ENCODE data around the gene DHX36.
A peak's percentile ranks its signal among the peaks of the same experiment; 100 is the strongest.

The DHX36 gene

DNA sequence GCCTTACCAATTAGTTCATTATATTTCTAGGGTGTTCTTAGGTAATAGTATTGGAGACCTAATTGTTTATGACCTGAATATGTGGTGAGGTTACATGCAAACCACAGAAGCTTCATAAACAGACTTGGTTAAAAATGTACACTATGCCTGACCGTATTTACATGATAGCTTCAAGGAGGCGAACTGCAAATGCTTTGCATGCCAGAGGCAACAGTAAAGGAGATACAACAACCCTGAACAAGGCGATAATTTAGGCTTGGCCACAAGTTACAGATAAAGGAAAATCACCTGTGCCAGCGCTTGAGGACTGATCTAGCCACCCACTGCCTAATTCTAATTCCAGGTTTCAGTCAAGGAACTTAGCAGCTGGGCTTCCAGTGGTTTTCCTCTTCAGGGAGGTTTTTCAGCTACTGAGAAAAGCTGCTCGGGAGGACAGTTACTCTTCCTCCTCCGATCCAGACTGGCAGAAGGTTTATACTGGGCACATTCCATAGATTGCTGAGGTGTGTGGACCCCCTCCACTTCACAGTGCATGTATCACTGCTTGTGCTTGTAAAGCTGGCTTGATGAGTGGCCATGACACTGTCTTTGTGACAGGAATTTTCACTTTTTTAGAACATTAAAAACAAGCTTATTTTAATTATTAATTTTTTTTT is 95.6 kb downstream of the DHX36 start:
- no peak for DNase-seq (ENCODE audit: low read depth, low spot score)
- no peak overlapping the region for H3K4me3 ChIP-seq (ENCODE audit: low read length)

DNA sequence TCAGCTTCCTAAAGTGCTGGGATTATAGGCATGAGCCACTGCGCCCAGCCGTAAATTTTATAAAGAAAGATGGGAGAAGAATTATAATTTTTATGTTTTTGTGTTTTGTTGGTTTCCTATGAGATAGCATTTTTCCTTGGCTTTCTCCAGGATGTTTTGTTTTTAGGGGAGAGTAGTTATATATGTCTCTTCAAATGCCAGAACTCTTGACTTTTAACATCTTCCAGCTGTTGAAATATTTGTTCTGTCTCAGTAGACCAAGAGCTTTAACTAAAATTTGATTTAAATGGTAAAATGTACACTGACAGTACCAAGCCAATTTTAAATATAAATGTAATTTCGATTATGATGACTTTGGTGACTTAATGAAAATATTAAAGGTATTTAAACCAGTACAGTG is 96.8 kb downstream of the DHX36 start:
- no peak for DNase-seq (ENCODE audit: low read depth, low spot score)
- H3K4me3 ChIP-seq (ENCODE audit: low read length) = no peak overlapping the region

DNA sequence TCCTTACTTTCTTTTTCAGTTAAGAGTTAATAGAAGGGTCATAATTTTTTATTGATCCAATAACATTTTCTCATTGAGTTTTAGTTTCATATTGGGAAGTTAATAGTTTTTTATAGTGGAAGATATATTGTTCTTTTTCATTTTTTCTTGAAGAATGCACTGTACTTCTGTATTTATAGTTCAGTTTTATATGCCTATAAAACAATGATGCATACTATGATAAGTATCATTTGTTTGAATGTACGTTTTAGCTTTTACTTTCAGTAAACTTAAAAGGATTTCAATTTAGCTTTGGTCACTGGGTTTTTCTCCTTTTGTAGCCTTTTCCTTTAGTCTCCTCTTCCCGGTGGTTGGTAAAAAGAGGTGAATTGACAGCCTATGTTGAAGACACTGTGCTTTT is 98.8 kb downstream of the DHX36 start:
- no peak overlapping the region for H3K4me3 ChIP-seq (ENCODE audit: low read length)
- DNase-seq (ENCODE audit: low read depth, low spot score) = no peak

DNA sequence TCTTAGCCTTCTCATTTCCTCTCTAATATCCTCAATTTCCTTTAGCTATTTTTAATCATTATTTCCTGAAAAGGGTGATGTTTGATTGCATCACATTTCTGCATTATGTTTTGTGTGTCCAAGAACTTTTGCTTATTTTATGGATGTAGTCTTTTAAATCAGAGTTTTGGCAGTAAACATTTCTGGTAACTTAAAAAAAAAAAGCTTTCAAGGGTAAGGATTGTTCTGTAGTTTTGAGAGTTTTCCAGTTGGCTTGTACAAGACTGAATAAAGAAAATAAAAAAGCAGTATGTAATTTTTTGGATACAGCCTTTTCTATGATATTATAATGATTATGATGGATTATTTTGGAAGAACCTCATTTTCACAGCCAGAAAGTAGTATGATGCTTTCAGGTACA is 99.4 kb downstream of the DHX36 start:
- no peak for DNase-seq (ENCODE audit: low read depth, low spot score)
- H3K4me3 ChIP-seq (ENCODE audit: low read length) = no peak overlapping the region

DNA sequence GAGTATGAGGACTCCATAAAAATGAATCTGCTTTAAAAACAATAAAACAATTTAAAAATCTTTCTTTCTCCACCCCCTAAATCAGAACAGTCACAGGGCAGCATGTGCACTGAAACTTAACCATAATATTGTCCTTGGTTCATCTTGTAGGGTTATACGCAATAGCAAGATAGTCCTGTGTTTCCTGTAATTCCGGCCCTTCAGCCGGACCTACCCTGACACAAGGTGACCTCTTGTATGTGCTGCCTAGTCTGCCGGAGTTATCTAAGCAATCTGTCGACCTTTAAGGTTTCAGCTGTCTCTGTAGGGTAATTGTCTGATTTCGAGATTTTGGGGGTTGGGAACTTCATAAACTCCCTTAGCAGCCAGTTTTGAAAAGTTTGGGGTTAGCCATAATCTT is 99.9 kb downstream of the DHX36 start:
- no peak for DNase-seq (ENCODE audit: low read depth, low spot score)
- H3K4me3 ChIP-seq (ENCODE audit: low read length) = no peak overlapping the region

DNA sequence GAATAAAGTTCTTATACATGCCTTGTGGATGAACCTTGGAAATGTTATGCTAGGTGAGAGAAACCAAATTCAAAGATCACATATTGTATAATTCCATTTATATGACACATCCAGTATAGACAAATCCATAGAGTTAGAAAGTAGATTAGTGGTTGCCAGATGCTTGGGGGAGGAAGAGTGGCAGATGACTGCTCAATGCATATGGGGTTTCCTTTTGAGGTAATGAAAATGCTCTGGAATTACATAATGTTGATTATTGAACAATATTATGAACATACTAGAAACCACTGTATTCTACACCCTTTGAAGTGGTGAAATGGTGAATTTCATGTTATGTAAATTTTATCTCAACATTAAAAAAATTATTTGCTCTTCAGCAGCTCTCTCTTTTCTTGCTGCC is 100.8 kb downstream of the DHX36 start:
- peak; percentile 12 for DNase-seq (ENCODE audit: low read depth, low spot score)
- no peak overlapping the region for H3K4me3 ChIP-seq (ENCODE audit: low read length)

All from Jurkat, Clone E6-1 (cell line).